Right atrium auricular region (tissue), 2 donors: ENCODE measurements around the gene GPC3. TPM values are rescaled to one million over a fixed set of nuclear protein-coding genes. Genes with fewer than 3 reads are reported as not detected.

Source experiments
- DNase-seq: peaks from one replicate; pipeline ENCODE4 v3.0.0-alpha.2; 2019; ENCODE audit warnings: low spot score
- H3K27ac ChIP-seq, 2 donors: fragments of 200-600 bp; sonication (generic); 1 replicate in 1 of 2; 2 replicates in 1 of 2; pipeline ENCODE4 v1.5.1; 2016 to 2019
- H3K27me3 ChIP-seq, 2 donors: fragments of 200-600 bp; sonication (generic); one replicate each; pipeline versions ENCODE4 v1.5.1 to v1.6.0; 2017 to 2019
- H3K36me3 ChIP-seq: fragments of 200-600 bp; sonication (generic); one replicate; pipeline ENCODE4 v1.5.1; 2016
- H3K4me1 ChIP-seq, 2 donors: fragments of 200-600 bp; sonication (generic); one replicate each; pipeline versions ENCODE4 v1.5.1 to v1.6.0; 2017 to 2019
- H3K4me3 ChIP-seq, 2 donors: fragments of 200-600 bp; sonication (generic); 1 replicate in 1 of 2; 2 replicates in 1 of 2; pipeline ENCODE4 v1.5.1; 2017 to 2019; ENCODE audit warnings: mild to moderate bottlenecking in 1 of 2, moderate library complexity in 1 of 2
- H3K9me3 ChIP-seq, 2 donors: fragments of 200-600 bp; sonication (generic); one replicate each; pipeline ENCODE4 v1.5.1; 2019
- CTCF ChIP-seq, 2 donors: fragments of 200-600 bp; sonication (generic); IDR thresholded peaks; one replicate each; pipeline ENCODE4 v1.5.1; 2019; ENCODE audit warnings: antibody characterized with exemption in 2 of 2
- total RNA-seq, 2 donors: library from RNA; depleted of rRNA; stranded (reverse); fragments of >200 nt; gene quantifications; one replicate each; pipeline ENCODE4 v1.1.0, GENCODE V29; 2016

GPC3 gene
- total RNA-seq, 2 donors from 2014 or later = 3.5 to 18.6 TPM

GRCh38 chrX:133856819-133857218 is 128.6 kb downstream of the GPC3 start:
- TF ChIP-seq CTCF (IDR thresholded peaks at IDR 0.05) = no peak
- Histone ChIP-seq H3K9me3 (no peaks in the 10 kb centered on the region), H3K4me1 (no peaks in the 10 kb centered on the region), H3K27ac (no peak overlapping the region), H3K36me3 (no peaks in the 10 kb centered on the region), H3K4me3 (no peak overlapping the region), H3K27me3 (no peaks in the 10 kb centered on the region)
- no peak for DNase-seq

DNA sequence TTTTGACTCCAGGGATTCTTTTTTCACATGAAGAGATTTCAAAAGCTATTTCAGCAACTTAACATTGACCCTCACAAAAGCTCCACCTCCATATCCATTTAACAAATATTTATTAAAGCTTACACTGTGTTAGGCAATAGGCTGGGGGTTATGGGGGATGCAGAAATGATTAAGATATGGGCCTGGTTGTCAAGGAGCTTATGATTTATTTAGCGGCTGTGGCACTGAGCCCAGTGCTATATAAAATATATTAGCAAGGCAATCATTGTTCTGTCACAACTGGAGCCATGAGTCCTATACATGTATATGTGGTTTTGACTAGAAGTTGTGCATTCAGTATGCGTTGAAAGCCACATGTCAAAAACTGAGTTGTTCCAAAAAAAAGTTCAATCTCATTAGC is 131.1 kb downstream of the GPC3 start:
- TF ChIP-seq CTCF (IDR thresholded peaks at IDR 0.05) = no peak
- H3K9me3 ChIP-seq = no peaks in the 10 kb centered on the region
- H3K4me3 ChIP-seq = no peak overlapping the region
- DNase-seq = no peak
- no peak overlapping the region for H3K27ac ChIP-seq
- H3K27me3 ChIP-seq = no peaks in the 10 kb centered on the region
- no peaks in the 10 kb centered on the region for H3K4me1 ChIP-seq
- no peaks in the 10 kb centered on the region for H3K36me3 ChIP-seq

- no peaks in the 10 kb centered on the region for H3K27me3 ChIP-seq
- no peak for DNase-seq
- no peaks in the 10 kb centered on the region for H3K4me1 ChIP-seq
- H3K9me3 ChIP-seq = no peaks in the 10 kb centered on the region
- H3K36me3 ChIP-seq = no peaks in the 10 kb centered on the region
- TF ChIP-seq CTCF (IDR thresholded peaks at IDR 0.05) = no peak
- no peak overlapping the region for H3K27ac ChIP-seq
- no peak overlapping the region for H3K4me3 ChIP-seq
These were observed 132.5 kb downstream of the GPC3 start for GRCh38 chrX:133852837-133853356.

GRCh38 chrX:133852401-133852800 is 133.0 kb downstream of the GPC3 start:
- Histone ChIP-seq H3K9me3 (no peaks in the 10 kb centered on the region), H3K27ac (no peak overlapping the region), H3K4me3 (no peak overlapping the region), H3K4me1 (no peaks in the 10 kb centered on the region), H3K36me3 (no peaks in the 10 kb centered on the region), H3K27me3 (no peaks in the 10 kb centered on the region)
- DNase-seq = no peak
- no peak for TF ChIP-seq CTCF (IDR thresholded peaks at IDR 0.05)

DNA sequence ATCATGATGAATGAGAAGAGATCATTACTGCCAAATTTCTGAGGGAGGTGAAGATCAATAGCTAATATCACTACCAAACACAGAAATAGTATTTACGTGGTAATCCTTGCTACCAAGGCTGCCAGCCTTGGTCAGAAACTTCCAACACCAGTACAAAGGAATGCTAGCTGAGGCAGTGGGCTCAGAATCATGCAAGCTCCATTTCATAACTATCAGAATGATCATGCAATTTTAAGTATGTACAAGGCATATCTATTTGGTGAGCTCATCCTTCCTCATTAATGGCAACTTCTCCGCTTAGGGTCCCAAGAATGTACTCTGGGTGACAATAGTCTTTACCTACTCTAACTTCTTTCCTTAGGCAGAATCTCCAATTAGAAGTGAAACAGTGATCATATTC is 135.0 kb downstream of the GPC3 start:
- TF ChIP-seq CTCF (IDR thresholded peaks at IDR 0.05) = no peak

GRCh38 chrX:133849676-133850075 is 135.7 kb downstream of the GPC3 start:
- Histone ChIP-seq H3K4me3 (no peak overlapping the region), H3K27me3 (no peaks in the 10 kb centered on the region), H3K27ac (no peak overlapping the region), H3K9me3 (no peaks in the 10 kb centered on the region), H3K36me3 (no peaks in the 10 kb centered on the region), H3K4me1 (no peaks in the 10 kb centered on the region)
- no peak for TF ChIP-seq CTCF (IDR thresholded peaks at IDR 0.05)
- no peak for DNase-seq

More for the DNA sequence above, 135.0 kb downstream of the GPC3 start:
- H3K27ac ChIP-seq = no peak overlapping the region
- no peaks in the 10 kb centered on the region for H3K27me3 ChIP-seq
- H3K4me3 ChIP-seq = no peak overlapping the region
- no peak for DNase-seq
- no peaks in the 10 kb centered on the region for H3K4me1 ChIP-seq
- no peaks in the 10 kb centered on the region for H3K36me3 ChIP-seq
- no peaks in the 10 kb centered on the region for H3K9me3 ChIP-seq
